Bone marrow (tissue), 2 donors: Measurements from ENCODE around the gene NALF2.

Experiments
- DNase-seq, 2 donors: peaks; one replicate each; lab custom pipeline; 2025; lab: John Stamatoyannopoulos, UW

NALF2 gene

GRCh38 chrX:69503782-69504625 is at the start of gene NALF2:
Gene NALF2, plus strand, starts transcription at chrX:69504326. Its CDS starts 957 bp downstream, at chrX:69505283.
- DNase-seq: no peak

GRCh38 chrX:69457756-69458155 is 46.4 kb upstream of the NALF2 start:
- DNase-seq: no peak

- no peak for DNase-seq
Measured at GRCh38 chrX:69466546-69466945, 37.6 kb upstream of the NALF2 start.

GRCh38 chrX:69469975-69470374 is 34.2 kb upstream of the NALF2 start:
- no peak for DNase-seq

GRCh38 chrX:69489625-69490024 is 14.5 kb upstream of the NALF2 start:
- DNase-seq: no peak

GRCh38 chrX:69493193-69493592 is 10.9 kb upstream of the NALF2 start:
- no peak for DNase-seq

- no peak for DNase-seq
Measured at GRCh38 chrX:69493766-69494165, 10.4 kb upstream of the NALF2 start.

- DNase-seq: no peak
Measured at GRCh38 chrX:69496183-69496582, 7.9 kb upstream of the NALF2 start.

- DNase-seq: no peak
Measured at GRCh38 chrX:69501429-69501828, 2.7 kb upstream of the NALF2 start.

- no peak for DNase-seq
Measured at GRCh38 chrX:69503228-69503781, 821 bp upstream of the NALF2 start.

- no peak for DNase-seq
Measured at GRCh38 chrX:69504626-69505612, 793 bp downstream of the NALF2 start.

GRCh38 chrX:69505772-69506616 is 1.9 kb downstream of the NALF2 start:
- no peak for DNase-seq

GRCh38 chrX:69506617-69507499 is 2.7 kb downstream of the NALF2 start:
- DNase-seq: no peak

- DNase-seq: no peak
Measured at GRCh38 chrX:69507500-69507789, 3.3 kb downstream of the NALF2 start.

GRCh38 chrX:69508610-69509009 is 4.5 kb downstream of the NALF2 start:
- no peak for DNase-seq

GRCh38 chrX:69510137-69510715 is 6.1 kb downstream of the NALF2 start:
- DNase-seq: no peak

GRCh38 chrX:69510914-69511513 is 6.9 kb downstream of the NALF2 start:
- no peak for DNase-seq

- no peak for DNase-seq
Measured at GRCh38 chrX:69522052-69522451, 17.9 kb downstream of the NALF2 start.

- DNase-seq: no peak
Measured at GRCh38 chrX:69523314-69523713, 19.2 kb downstream of the NALF2 start.

GRCh38 chrX:69524781-69525363 is 20.7 kb downstream of the NALF2 start:
- DNase-seq: no peak
